ENCODE data around the gene NME4.

GRCh38 chr16:376817-377418 is 20.1 kb upstream of the NME4 start:
- TF ChIP-seq, protein P1, sequence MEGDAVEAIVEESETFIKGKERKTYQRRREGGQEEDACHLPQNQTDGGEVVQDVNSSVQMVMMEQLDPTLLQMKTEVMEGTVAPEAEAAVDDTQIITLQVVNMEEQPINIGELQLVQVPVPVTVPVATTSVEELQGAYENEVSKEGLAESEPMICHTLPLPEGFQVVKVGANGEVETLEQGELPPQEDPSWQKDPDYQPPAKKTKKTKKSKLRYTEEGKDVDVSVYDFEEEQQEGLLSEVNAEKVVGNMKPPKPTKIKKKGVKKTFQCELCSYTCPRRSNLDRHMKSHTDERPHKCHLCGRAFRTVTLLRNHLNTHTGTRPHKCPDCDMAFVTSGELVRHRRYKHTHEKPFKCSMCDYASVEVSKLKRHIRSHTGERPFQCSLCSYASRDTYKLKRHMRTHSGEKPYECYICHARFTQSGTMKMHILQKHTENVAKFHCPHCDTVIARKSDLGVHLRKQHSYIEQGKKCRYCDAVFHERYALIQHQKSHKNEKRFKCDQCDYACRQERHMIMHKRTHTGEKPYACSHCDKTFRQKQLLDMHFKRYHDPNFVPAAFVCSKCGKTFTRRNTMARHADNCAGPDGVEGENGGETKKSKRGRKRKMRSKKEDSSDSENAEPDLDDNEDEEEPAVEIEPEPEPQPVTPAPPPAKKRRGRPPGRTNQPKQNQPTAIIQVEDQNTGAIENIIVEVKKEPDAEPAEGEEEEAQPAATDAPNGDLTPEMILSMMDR (IDR thresholded peaks at IDR 0.05), result no peak
- TF ChIP-seq POLR2A (IDR thresholded peaks at IDR 0.05), result no peak

Measured in esophagus squamous epithelium (tissue), 4 donors.